Measurements from ENCODE around the gene VAV3. TPM values are rescaled to one million over a fixed set of nuclear protein-coding genes. Genes with fewer than 3 reads are reported as not detected.

Gene VAV3
- total RNA-seq, 2 donors from 2014 or later = 1.7 to 4.9 TPM

DNA sequence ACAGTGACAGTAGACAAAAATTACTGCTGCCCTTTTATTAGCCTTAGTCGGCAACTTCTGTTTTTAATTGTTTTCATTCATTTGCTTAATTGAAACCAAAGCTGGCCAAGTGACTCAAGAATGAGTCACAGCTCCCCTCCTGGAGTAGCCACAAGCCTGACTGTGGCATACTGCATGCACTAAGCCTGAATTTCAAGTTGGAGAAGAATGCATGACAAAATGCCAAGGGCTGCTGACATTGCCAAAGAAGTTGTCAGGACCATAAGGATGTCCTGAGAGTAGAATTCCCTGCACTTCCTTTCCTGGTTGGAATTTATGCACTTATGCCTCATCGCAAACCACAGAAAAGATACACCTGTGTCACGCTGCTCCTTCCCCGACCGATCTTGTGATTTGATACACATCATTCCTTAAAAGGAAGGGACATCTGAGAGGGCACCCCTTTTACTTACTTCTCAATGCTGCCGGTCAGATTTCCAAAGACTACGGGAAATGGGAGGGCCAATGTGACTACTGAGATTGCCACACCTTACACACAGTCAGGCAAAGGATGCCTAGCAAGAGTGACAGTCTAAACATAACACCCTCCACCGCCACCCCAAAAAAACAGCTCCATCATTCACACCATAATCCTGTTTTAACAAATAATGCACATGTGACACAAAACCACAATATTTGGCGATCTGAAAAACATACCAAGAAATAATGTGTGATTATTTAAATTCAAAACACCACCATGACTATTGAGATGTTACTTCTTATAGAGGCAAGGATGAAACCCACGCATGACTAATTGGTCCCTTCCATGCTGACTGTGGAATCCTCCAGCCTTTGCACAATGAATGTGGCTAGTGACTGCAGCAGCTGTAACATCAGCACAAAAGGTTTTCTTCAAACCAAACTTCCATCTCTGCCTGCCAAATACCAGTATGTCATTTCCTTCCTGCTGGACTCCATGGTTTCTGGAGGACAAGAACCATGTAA is 28.2 kb downstream of the VAV3 start:
- no peaks in the 10 kb centered on the region for H3K27me3 Mint-ChIP-seq
- peaks cover 6% of the 10 kb centered on the region for H3K9me3 Mint-ChIP-seq
- peak; percentile 61 for ATAC-seq (replicated peaks)
- peaks cover 12% of the 10 kb centered on the region for H3K36me3 Mint-ChIP-seq (ENCODE audit: low read depth)
- H3K4me3 Mint-ChIP-seq = peak overlapping the region; percentile 76
- H3K27ac Mint-ChIP-seq = peak overlapping the region; percentile 96
- H3K4me1 Mint-ChIP-seq = peaks cover 34% of the 10 kb centered on the region

DNA sequence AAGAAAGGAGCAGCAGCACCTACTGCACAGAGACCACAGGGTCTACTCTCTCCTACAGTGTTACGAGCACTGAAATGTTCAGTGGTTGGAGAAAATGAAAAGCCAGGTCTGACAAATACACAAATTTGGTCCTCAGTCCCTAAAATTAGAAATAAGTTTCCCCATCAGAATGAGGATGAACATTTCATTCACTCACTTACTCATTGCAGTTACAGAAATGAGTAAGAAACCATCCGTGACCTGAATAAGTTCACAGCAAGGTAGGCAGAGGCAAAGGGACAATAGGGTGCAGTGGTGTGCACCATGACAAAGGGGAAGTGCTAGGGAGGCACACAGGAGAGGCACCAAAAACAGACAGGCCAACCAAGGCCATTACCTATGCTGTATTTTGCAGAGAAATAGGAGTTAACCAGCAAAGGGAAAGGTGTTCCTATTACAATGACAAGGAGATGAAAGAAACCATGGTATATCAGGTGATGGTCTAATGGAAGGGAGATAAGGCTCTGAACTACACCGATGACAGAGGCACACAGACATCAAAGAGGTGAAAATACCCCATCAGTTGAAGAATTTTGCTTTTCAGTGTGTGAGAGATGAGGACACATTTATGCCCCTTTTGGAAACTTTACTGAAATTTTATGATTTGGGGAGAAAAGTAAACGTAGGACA is 29.4 kb downstream of the VAV3 start:
- H3K36me3 Mint-ChIP-seq (ENCODE audit: low read depth) = peaks cover 12% of the 10 kb centered on the region
- peak overlapping the region; percentile 89 for H3K27ac Mint-ChIP-seq
- peaks cover 4% of the 10 kb centered on the region for H3K9me3 Mint-ChIP-seq
- peak; percentile 82 for ATAC-seq (replicated peaks)
- no peaks in the 10 kb centered on the region for H3K27me3 Mint-ChIP-seq
- H3K4me1 Mint-ChIP-seq = peaks cover 31% of the 10 kb centered on the region
- H3K4me3 Mint-ChIP-seq = peak overlapping the region; percentile 76

DNA sequence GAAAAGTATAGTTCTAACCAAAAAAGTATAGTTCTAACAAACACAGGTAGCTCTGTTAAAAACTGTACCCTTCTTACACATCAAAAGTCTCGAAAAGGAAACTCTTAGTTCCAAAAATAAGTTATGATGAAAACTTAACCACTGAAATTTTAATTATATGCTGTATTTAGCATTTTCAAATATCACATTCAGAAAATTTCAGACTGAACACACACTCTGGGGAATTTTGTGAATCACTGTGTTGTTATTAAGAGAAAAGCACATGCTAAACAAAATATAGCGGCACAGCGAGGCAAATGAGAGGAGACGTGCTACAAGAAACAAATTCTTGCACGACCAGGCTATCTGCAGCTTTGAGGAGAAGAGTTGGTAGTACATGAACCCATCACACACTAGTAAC is 30.4 kb downstream of the VAV3 start:
- peak overlapping the region; percentile 76 for H3K4me3 Mint-ChIP-seq
- H3K27ac Mint-ChIP-seq = peak overlapping the region; percentile 89
- no peaks in the 10 kb centered on the region for H3K27me3 Mint-ChIP-seq
- peaks cover 38% of the 10 kb centered on the region for H3K4me1 Mint-ChIP-seq
- peaks cover 4% of the 10 kb centered on the region for H3K9me3 Mint-ChIP-seq
- peaks cover 12% of the 10 kb centered on the region for H3K36me3 Mint-ChIP-seq (ENCODE audit: low read depth)
- ATAC-seq (replicated peaks) = peak; percentile 21

DNA sequence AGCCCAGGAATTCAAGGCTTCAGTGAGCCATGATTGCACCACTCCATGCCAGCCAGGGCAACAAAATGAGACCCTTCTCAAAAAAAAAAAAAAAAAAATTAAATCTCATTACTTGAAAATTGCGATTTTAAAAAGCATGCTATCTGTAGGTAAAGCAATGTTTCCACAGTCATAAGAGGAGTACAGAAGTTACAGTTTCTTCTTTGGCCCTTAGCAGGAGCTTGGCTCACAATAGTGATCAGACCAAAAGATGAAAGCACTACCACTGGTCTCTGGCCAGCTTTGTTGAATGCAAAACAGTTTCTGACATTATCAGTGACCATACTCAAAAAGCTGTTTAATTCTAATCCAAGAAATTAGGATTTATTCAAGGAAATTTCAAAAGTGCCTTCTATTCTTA is 31.2 kb downstream of the VAV3 start:
- Mint-ChIP-seq H3K4me1 (peaks cover 36% of the 10 kb centered on the region), H3K36me3 (ENCODE audit: low read depth) (peaks cover 12% of the 10 kb centered on the region), H3K27me3 (no peaks in the 10 kb centered on the region), H3K27ac (no peak overlapping the region), H3K9me3 (no peaks in the 10 kb centered on the region), H3K4me3 (peak overlapping the region; percentile 76)
- ATAC-seq (replicated peaks) = no peak

DNA sequence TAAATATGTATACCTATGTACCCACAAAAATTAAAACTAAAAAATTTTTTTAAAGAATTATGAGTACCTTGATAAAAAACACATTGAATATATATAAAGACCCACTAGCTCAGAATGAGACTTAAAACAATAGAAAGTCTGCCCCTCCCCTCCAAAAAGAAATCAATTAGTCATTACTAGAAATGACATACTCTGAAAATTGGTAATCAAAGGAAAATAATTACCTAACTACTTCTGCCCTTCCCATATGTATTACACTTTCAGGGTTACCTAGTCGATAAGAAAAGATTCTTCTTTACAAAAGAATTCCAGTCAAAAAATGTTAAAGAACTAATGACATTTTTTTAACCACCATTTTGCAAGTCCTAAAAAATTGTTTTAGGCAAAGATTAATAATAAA is 34.7 kb downstream of the VAV3 start:
- H3K4me3 Mint-ChIP-seq = no peak overlapping the region
- no peaks in the 10 kb centered on the region for H3K36me3 Mint-ChIP-seq (ENCODE audit: low read depth)
- H3K27me3 Mint-ChIP-seq = no peaks in the 10 kb centered on the region
- H3K4me1 Mint-ChIP-seq = peaks cover 18% of the 10 kb centered on the region
- no peak overlapping the region for H3K27ac Mint-ChIP-seq
- no peak for ATAC-seq (replicated peaks)
- no peaks in the 10 kb centered on the region for H3K9me3 Mint-ChIP-seq

DNA sequence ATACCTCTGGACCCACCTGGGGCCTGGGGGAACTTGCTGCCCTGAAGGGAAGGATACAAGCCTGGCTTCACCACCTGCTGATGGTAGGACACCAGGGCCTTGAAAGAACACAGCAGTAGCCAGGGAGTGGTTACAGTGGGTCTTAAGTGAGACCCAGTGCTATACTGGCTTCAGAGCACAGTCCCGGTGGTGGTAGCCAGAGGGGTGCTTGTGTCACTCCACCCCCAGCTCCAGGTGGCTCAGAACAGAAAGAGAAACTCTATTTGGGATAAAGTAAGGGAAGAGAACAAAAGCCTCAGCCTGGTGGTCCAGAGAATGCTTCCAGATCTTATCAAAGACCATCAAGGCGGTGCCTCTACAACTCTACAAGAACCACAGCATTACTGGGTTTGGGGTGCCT is 37.2 kb downstream of the VAV3 start:
- no peak overlapping the region for H3K4me3 Mint-ChIP-seq
- ATAC-seq (replicated peaks) = no peak
- no peak overlapping the region for H3K27ac Mint-ChIP-seq
- no peaks in the 10 kb centered on the region for H3K9me3 Mint-ChIP-seq
- no peaks in the 10 kb centered on the region for H3K36me3 Mint-ChIP-seq (ENCODE audit: low read depth)
- no peaks in the 10 kb centered on the region for H3K27me3 Mint-ChIP-seq
- H3K4me1 Mint-ChIP-seq = peaks cover 8% of the 10 kb centered on the region

DNA sequence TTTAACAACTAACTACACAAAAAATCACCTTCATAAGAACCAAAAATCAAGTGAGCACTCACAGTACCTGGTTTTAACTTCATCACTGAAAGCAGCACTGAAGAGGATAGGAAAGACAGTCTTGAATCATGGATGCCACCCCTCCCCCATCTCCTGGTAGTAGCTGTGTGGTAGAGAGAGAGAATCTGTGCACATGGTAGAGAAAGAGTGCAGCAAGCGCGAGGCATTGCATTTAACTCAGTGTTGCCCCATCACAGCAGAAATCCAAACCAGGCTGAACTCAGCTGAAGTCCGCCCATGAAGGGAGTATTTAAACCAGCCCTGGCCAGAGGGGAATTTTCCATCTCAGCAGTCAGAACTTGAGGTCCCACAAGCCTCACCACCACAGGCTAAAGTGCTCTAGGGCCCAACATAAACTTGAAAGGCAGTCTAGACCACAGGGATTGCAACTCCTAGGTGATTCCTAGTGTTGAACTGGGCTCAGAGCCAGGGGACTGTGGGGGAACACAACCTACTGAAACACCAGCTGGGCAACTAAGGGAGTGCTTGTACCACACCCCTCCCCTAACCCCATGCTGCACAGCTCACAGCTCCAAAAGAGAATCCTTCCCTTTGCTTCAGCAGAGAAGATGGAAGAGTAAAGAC is 38.4 kb downstream of the VAV3 start:
- ATAC-seq (replicated peaks) = no peak
- no peaks in the 10 kb centered on the region for H3K27me3 Mint-ChIP-seq
- peaks cover 8% of the 10 kb centered on the region for H3K4me1 Mint-ChIP-seq
- no peak overlapping the region for H3K27ac Mint-ChIP-seq
- no peak overlapping the region for H3K4me3 Mint-ChIP-seq
- H3K9me3 Mint-ChIP-seq = no peaks in the 10 kb centered on the region
- H3K36me3 Mint-ChIP-seq (ENCODE audit: low read depth) = no peaks in the 10 kb centered on the region

DNA sequence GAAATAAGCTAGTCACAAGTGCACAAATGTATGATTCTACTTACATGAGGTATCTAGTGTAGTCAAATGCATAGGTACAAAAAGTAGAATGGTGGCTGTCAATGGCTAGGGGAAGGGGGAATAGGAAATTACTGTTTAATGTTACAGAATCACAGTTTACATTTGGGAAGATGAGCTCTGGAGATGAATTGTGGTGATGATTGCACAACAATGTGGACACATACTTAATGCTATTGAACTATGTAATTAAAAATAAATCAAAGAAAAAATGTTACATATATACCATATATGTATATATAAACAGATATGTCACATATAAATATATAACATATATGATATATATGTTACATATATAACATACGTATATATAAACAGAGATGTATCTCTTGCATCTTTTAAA is 39.4 kb downstream of the VAV3 start:
- Mint-ChIP-seq H3K36me3 (ENCODE audit: low read depth) (no peaks in the 10 kb centered on the region), H3K4me1 (peaks cover 8% of the 10 kb centered on the region), H3K27ac (no peak overlapping the region), H3K27me3 (no peaks in the 10 kb centered on the region), H3K4me3 (no peak overlapping the region), H3K9me3 (no peaks in the 10 kb centered on the region)
- no peak for ATAC-seq (replicated peaks)

DNA sequence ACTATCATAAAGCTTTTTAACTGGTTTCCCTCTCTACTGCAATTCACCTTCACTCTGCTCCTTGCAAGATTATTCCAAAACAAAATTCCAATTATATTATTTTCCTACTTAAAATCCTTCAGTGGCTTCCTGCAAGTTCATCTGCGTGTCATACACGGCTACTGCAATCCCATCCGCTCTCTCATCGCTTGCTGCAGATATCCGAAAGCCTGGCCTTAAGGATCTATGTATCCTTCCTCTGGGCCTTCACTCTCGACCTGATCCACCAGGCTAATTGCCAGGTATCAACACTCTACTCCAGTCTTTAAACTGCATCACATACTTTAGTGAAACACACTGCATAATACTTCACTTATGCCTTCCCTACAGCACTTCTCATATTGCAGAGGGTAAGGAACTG is 44.0 kb downstream of the VAV3 start:
- H3K4me3 Mint-ChIP-seq = no peak overlapping the region
- no peaks in the 10 kb centered on the region for H3K36me3 Mint-ChIP-seq (ENCODE audit: low read depth)
- H3K27ac Mint-ChIP-seq = no peak overlapping the region
- H3K27me3 Mint-ChIP-seq = no peaks in the 10 kb centered on the region
- H3K9me3 Mint-ChIP-seq = peaks cover 4% of the 10 kb centered on the region
- ATAC-seq (replicated peaks) = no peak
- H3K4me1 Mint-ChIP-seq = peaks cover 3% of the 10 kb centered on the region

DNA sequence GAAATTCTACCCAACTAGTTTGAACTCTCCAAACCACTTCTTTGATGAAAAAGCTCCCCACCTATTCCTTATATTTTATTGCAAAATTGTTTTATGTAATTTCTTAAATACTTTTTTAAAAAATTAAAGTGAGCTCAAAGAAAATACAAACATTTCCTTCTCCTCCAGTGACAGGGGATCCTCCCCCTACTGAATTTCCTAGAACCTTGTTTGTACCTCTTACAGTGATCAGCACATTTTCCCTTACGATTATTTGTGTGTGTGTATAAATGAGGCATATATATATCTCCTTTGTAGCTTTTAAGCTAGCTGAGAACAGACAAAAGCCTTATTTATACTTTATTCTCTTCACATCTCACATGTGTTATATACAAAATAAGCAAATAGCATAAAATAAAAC is 44.4 kb downstream of the VAV3 start:
- no peaks in the 10 kb centered on the region for H3K36me3 Mint-ChIP-seq (ENCODE audit: low read depth)
- H3K27ac Mint-ChIP-seq = no peak overlapping the region
- ATAC-seq (replicated peaks) = no peak
- H3K9me3 Mint-ChIP-seq = peaks cover 4% of the 10 kb centered on the region
- no peaks in the 10 kb centered on the region for H3K27me3 Mint-ChIP-seq
- H3K4me1 Mint-ChIP-seq = peaks cover 3% of the 10 kb centered on the region
- no peak overlapping the region for H3K4me3 Mint-ChIP-seq

DNA sequence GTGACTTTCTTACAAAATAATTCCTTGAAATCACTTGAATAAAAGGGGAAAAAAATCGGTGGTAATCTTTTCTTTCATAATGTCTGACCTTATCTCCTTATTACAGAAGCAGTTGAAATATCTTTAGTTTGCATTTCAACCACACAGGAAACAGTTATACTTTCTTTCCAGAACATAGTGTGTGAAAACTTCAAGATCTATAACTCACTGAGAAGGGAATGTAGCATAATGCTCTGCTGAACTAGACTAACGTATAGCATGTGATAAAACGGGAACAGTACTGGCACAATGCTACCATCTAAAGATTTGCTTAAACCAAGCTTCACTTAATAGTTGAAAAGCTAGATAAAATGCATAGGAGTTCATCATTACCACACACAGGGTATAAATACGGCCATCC is 45.0 kb downstream of the VAV3 start:
- peaks cover 3% of the 10 kb centered on the region for H3K4me1 Mint-ChIP-seq
- peaks cover 4% of the 10 kb centered on the region for H3K9me3 Mint-ChIP-seq
- no peaks in the 10 kb centered on the region for H3K27me3 Mint-ChIP-seq
- no peak overlapping the region for H3K27ac Mint-ChIP-seq
- H3K4me3 Mint-ChIP-seq = peak overlapping the region; percentile 37
- H3K36me3 Mint-ChIP-seq (ENCODE audit: low read depth) = no peaks in the 10 kb centered on the region
- ATAC-seq (replicated peaks) = peak; percentile 70

DNA sequence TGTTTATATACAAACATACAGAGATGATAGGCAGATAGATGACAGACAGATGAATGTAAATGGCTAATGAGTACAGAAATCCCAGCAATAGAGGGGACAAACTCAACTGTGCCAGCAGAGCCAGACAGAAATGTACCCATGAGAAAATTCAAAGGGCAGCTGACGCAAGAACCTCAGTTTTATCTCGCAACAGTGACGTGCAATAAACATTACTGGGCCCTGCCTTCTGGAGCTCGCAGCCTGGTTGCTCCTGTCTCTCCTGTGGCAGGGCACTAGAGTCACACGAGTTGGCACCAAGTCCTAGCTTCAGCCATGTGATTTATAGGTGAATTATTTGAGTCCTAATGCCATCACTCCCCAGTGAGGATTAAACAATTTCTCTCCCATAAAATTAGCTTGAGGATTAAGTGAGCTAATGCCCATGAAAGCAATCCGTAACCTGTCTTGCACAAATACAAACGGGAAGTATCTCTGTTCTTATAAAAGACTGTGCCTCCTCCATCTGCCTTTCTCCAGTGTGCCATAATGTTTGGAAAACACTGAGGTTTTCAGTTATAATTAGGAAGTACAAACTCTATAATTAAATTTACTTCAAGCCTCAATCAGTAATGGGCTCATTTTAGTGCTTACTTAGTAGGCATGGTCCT is 50.7 kb downstream of the VAV3 start:
- Mint-ChIP-seq H3K36me3 (ENCODE audit: low read depth) (no peaks in the 10 kb centered on the region), H3K27me3 (no peaks in the 10 kb centered on the region)

DNA sequence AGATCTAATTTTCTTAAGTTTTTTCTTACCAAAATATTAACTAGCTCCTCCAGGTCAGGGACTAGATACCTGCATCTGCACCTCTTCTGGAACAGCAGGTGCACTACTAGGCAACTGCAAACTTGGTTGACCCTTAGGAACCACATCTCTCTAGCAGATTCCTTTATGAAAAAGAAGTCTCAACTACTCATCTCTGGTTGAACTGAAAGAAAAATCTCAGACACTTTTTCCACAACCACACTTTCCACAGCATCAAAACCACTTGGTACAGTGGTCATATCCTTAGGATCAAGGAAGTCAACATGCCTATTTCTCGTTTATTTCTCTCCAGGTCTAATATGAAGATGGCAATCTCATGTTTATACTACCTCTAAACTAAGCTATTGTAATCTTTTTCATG is 52.3 kb downstream of the VAV3 start:
- no peak overlapping the region for H3K4me3 Mint-ChIP-seq
- peaks cover 5% of the 10 kb centered on the region for H3K4me1 Mint-ChIP-seq
- no peaks in the 10 kb centered on the region for H3K36me3 Mint-ChIP-seq (ENCODE audit: low read depth)
- peaks cover 4% of the 10 kb centered on the region for H3K9me3 Mint-ChIP-seq
- H3K27me3 Mint-ChIP-seq = no peaks in the 10 kb centered on the region
- H3K27ac Mint-ChIP-seq = peak overlapping the region; percentile 24
- ATAC-seq (replicated peaks) = peak; percentile 38

More for the DNA sequence above, 50.7 kb downstream of the VAV3 start:
- Mint-ChIP-seq H3K9me3 (peaks cover 4% of the 10 kb centered on the region), H3K4me1 (peaks cover 5% of the 10 kb centered on the region), H3K27ac (no peak overlapping the region), H3K4me3 (no peak overlapping the region)
- ATAC-seq (replicated peaks) = no peak
